K562 (cell line): ENCODE results near the gene ATXN10. TPM values are rescaled to one million over a fixed set of nuclear protein-coding genes. Genes with fewer than 3 reads are reported as not detected.

Source experiments
- ATAC-seq: fragments of 200-7000 bp; cut with Tn5 transposase; 3 replicates; pipeline ENCODE4 v1.9.1; 2020; ENCODE audit warnings: moderate library complexity
- BruUV-seq: library from RNA; stranded (reverse); fragments of 400-500 nt; replicated peaks from 2 replicates; lab custom pipeline; 2021; lab: Mats Ljungman, UMichigan
- CTCF ChIA-PET: fragments of 300-600 bp; formaldehyde crosslinking; extraction: SDS; loops from one replicate; lab custom pipeline; 2021; ENCODE audit warnings: low intra/inter-chr PET ratio; lab: Yijun Ruan, JAX
- POLR2A ChIA-PET: fragments of 300-600, 350-650 bp; sonication (Branson Sonifier 250); formaldehyde crosslinking; extraction: SDS; loops from one replicate; lab custom pipeline; 2021; ENCODE audit warnings: antibody characterized with exemption, inconsistent platforms; lab: Yijun Ruan, JAX
- DNase-seq, 4 experiments: peaks; one replicate each; pipeline versions ENCODE4 v3.0.0 to v3.0.0-alpha.2; 2011 to 2018; ENCODE audit warnings: low spot score in 3 of 4, mixed read lengths in 3 of 4; ENCODE audit errors: extremely low read depth in 1 of 4
- FAIRE-seq: peaks from 2 replicates; lab custom pipeline; 2011; peaks lifted over from hg19 to GRCh38; lab: Jason Lieb, UNC
- H2AFZ ChIP-seq: 2 replicates; pipeline ENCODE4 v1.6.0; 2011; ENCODE audit warnings: low read depth, low read length, control low read depth, inconsistent platforms
- H3K27ac ChIP-seq: fragments of 200-600 bp; 3 replicates; pipeline ENCODE4 v1.8.0; 2011; ENCODE audit warnings: low read depth, mild to moderate bottlenecking, control low read depth, inconsistent platforms, low read length, moderate library complexity, mixed read lengths; ENCODE audit errors: extremely low read depth
- H3K27me3 ChIP-seq, 2 experiments: fragments of 300-600 bp in 1 of 2; 2 replicates in 1 of 2; 3 replicates in 1 of 2; pipeline versions ENCODE4 v1.6.0 to v1.8.0; 2011; ENCODE audit warnings: inconsistent platforms in 2 of 2, low read length in 2 of 2, mild to moderate bottlenecking in 1 of 2, mixed read lengths in 1 of 2, moderate library complexity in 1 of 2; ENCODE audit not compliant: control insufficient read depth in 2 of 2, insufficient read depth in 2 of 2
- H3K36me3 ChIP-seq: fragments of 300-600 bp; 3 replicates; pipeline ENCODE4 v1.8.0; 2011; ENCODE audit warnings: mild to moderate bottlenecking, low read length, inconsistent platforms; ENCODE audit not compliant: control insufficient read depth, insufficient read depth
- H3K4me1 ChIP-seq, 2 experiments: fragments of 200-600 bp in 1 of 2; replicated peaks in 1 of 2; 2 replicates in 1 of 2; 3 replicates in 1 of 2; pipeline versions ENCODE4 v1.5.1 to v1.8.0; 2011; ENCODE audit warnings: inconsistent platforms in 2 of 2, low read length in 2 of 2, mild to moderate bottlenecking in 1 of 2, mixed read lengths in 1 of 2, moderate library complexity in 1 of 2; ENCODE audit not compliant: control insufficient read depth in 2 of 2, insufficient read depth in 2 of 2
- H3K4me2 ChIP-seq: 2 replicates; pipeline ENCODE4 v1.6.1; 2011; ENCODE audit warnings: low read length, control low read depth, inconsistent platforms, mixed read lengths; ENCODE audit not compliant: insufficient read depth
- H3K4me3 ChIP-seq: fragments of 200-600 bp; sonication (generic), shearing (Covaris generic); 2 replicates; pipeline ENCODE4 v1.5.1; 2016; ENCODE audit warnings: control low read depth, inconsistent platforms
- H3K79me2 ChIP-seq: fragments of 200-600 bp; 3 replicates; pipeline ENCODE4 v1.8.0; 2011; ENCODE audit warnings: low read length, inconsistent platforms; ENCODE audit not compliant: control insufficient read depth, insufficient read depth
- H3K9ac ChIP-seq, 2 experiments: 2 replicates each; pipeline versions ENCODE4 v1.6.0 to v1.6.1; 2011; ENCODE audit warnings: low read depth in 2 of 2, low read length in 2 of 2, control low read depth in 1 of 2, inconsistent platforms in 1 of 2, mild to moderate bottlenecking in 1 of 2, mixed read lengths in 1 of 2; ENCODE audit not compliant: insufficient read depth in 1 of 2
- H3K9me1 ChIP-seq: one replicate; pipeline ENCODE4 v1.6.0; 2011; ENCODE audit warnings: inconsistent platforms, mild to moderate bottlenecking, low read length, moderate library complexity; ENCODE audit not compliant: control insufficient read depth, insufficient read depth
- H3K9me3 ChIP-seq: replicated peaks from 2 replicates; pipeline ENCODE4 v1.5.1; 2011; ENCODE audit warnings: low read depth, low read length, inconsistent platforms; ENCODE audit not compliant: control insufficient read depth, insufficient read depth
- H4K20me1 ChIP-seq: replicated peaks from 2 replicates; pipeline ENCODE4 v1.6.1; 2011; ENCODE audit warnings: low read length, inconsistent platforms, mixed read lengths; ENCODE audit not compliant: control insufficient read depth, insufficient read depth
- ASH1L ChIP-seq: fragments of 450-650 bp; IDR thresholded peaks from 2 replicates; pipeline ENCODE4 v1.6.1; 2018; ENCODE audit warnings: borderline replicate concordance, mild to moderate bottlenecking, low read depth; ENCODE audit not compliant: partially characterized antibody
- BCL6 ChIP-seq: fragments of 250-450 bp; sonication (Bioruptor Pico); IDR thresholded peaks from 2 replicates; pipeline ENCODE4 v1.4.0; 2020
- BCOR ChIP-seq: fragments of 450-650 bp; IDR thresholded peaks from 2 replicates; pipeline ENCODE4 v1.6.1; 2016
- CBFA2T2 ChIP-seq: fragments of 450-650 bp; conservative IDR thresholded peaks from 2 replicates; pipeline ENCODE4 v1.6.1; 2017; ENCODE audit warnings: mild to moderate bottlenecking
- JUN ChIP-seq, 2 experiments: sonication (generic) in 1 of 2; formaldehyde crosslinking in 1 of 2; IDR thresholded peaks; 2 replicates each; pipeline versions ENCODE4 v1.6.1 to v1.8.0; 2012 to 2022; ENCODE audit warnings: borderline replicate concordance in 2 of 2, mild to moderate bottlenecking in 2 of 2, improper control_type of control experiment in 1 of 2, low read depth in 1 of 2, low read length in 1 of 2, missing genetic modification reagents in 1 of 2
- MCM2 ChIP-seq: fragments of 450-650 bp; IDR thresholded peaks from 2 replicates; pipeline ENCODE4 v1.6.1; 2017; ENCODE audit warnings: low read depth, mild to moderate bottlenecking
- NONO ChIP-seq, 2 experiments: fragments of 200-400 bp in 1 of 2; fragments of 450-650 bp in 1 of 2; formaldehyde crosslinking in 1 of 2; IDR thresholded peaks; 2 replicates each; pipeline ENCODE4 v1.6.1; 2017; ENCODE audit warnings: low read depth in 2 of 2, mild to moderate bottlenecking in 2 of 2, moderate library complexity in 2 of 2, low read length in 1 of 2
- RCOR1 ChIP-seq, 2 experiments: IDR thresholded peaks; 2 replicates each; pipeline ENCODE4 v1.6.1; 2012; ENCODE audit warnings: low read depth in 2 of 2, low read length in 2 of 2, borderline replicate concordance in 1 of 2, improper control_type of control experiment in 1 of 2
- RFX1 ChIP-seq: fragments of 450-650 bp; IDR thresholded peaks from 2 replicates; pipeline ENCODE4 v1.6.1; 2016; ENCODE audit warnings: mild to moderate bottlenecking, moderate library complexity
- SLC30A9 ChIP-seq: fragments of 250-450 bp; sonication (Bioruptor Pico); IDR thresholded peaks from 2 replicates; pipeline ENCODE4 v1.8.0; 2022; ENCODE audit warnings: mild to moderate bottlenecking, moderate library complexity
- SNRNP70 ChIP-seq: fragments of 200-400 bp; formaldehyde crosslinking; optimal IDR thresholded peaks from 2 replicates; pipeline ENCODE3; 2017; ENCODE audit warnings: low read depth, low read length
- WGBS: fragments of 100-300 bp; shearing (Covaris generic); methylation state at CpG from one replicate; pipeline ENCODE4 v1.1.6; 2016; ENCODE audit warnings: low coverage, mixed read lengths; ENCODE audit not compliant: insufficient coverage; ENCODE audit errors: missing lambda C conversion rate; 5-methylcytosine and 5-hydroxymethylcytosine counted together
- in situ Hi-C: fragments of 300-500 bp; cut with MboI; formaldehyde crosslinking; loops from 4 replicates; pipeline ENCODE4 v1.15.0; 2018; ENCODE audit warnings: inconsistent platforms, mixed read lengths
- intact Hi-C: fragments of 100-400 bp; cut with micrococcal nuclease; formaldehyde crosslinking; loops from 2 replicates; pipeline ENCODE4 v1.14.2; 2022
- polyA plus RNA-seq, 8 experiments: library from polyadenylated mRNA; depleted of rRNA in 4 of 8; stranded (reverse) in 5 of 8; unstranded in 3 of 8; fragments of >200 nt; fragmentation: Nextera tagmentation in 2 of 8; fragmentation: Illumina TruSeq in 1 of 8; extraction: Ambion mirVana in 2 of 8; extraction: Trizol in 1 of 8; gene quantifications; 2 replicates each; pipeline versions ENCODE4 v1.2.1 to v1.2.3, GENCODE V29; 2011 to 2014; ENCODE audit warnings: inconsistent platforms in 1 of 8, missing spikeins in 1 of 8
- total RNA-seq, 7 experiments: library from RNA; depleted of rRNA in 6 of 7; stranded (reverse); fragments of >200 nt in 6 of 7; fragmentation: Illumina TruSeq in 2 of 7; extraction: Trizol in 2 of 7; gene quantifications; 2 replicates each; pipeline versions ENCODE4 v1.2.1 to v1.2.3, GENCODE V29; 2011 to 2021; ENCODE audit warnings: low replicate concordance in 1 of 7
- TF ChIP-seq, protein P1 (sequence below): fragments of 450-650 bp; conservative IDR thresholded peaks from 2 replicates; pipeline ENCODE4 v1.6.1; 2016; ENCODE audit warnings: missing genetic modification characterization, low read depth, mild to moderate bottlenecking, control low read depth, missing compliant biosample characterization
- TF ChIP-seq, protein P2 (sequence below): IDR thresholded peaks from 2 replicates; pipeline ENCODE4 v1.6.1; 2012; ENCODE audit warnings: low read depth, low read length, improper control_type of control experiment, borderline replicate concordance
- TF ChIP-seq, protein P3 (sequence below): fragments of 250-450 bp; sonication (Bioruptor Pico); IDR thresholded peaks from 2 replicates; pipeline ENCODE4 v1.8.0; 2021; ENCODE audit warnings: moderate library complexity, mild to moderate bottlenecking, inconsistent platforms

ATXN10 gene
- total and polyA plus RNA-seq, 9 of the 15 experiments (the other 6 are each of a cell fraction or from before 2014, with no cell fraction given), result 11.5 to 190 (median 33.6) TPM

DNA sequence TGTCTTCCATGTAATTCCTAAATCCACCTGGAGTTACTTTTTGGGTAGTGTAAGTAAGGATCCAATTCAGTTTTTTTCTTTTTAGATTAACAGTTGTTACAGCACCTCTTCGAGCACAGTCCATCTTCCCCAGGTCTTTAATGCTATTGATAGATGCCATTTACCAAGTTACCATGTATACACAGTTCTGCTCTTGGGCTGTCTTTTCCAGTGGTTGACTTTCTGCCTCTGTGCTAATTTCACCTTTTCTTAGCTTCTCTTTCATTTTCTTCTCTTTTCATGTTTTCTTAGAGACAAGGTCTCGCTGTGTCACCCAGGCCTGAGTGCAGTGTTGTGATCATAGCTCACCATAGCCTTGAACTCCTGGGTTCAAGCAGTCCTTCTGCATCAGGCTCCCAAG lies 12.0 kb downstream of the ATXN10 start:
- Histone ChIP-seq H3K4me1 (peaks cover 4 to 5% of the 10 kb centered on the region in 2 experiments; a peak in 2 of 5 replicates), H3K9me3 (no peaks in the 10 kb centered on the region), H3K9me1 (no peaks in the 10 kb centered on the region), H3K9ac (no peak overlapping the region), H3K4me3 (no peak overlapping the region), H3K27me3 (no peaks in the 10 kb centered on the region), H3K36me3 (no peaks in the 10 kb centered on the region), H3K79me2 (peaks cover 12% of the 10 kb centered on the region), H3K27ac (no peak overlapping the region), H2AFZ (no peak overlapping the region), H4K20me1 (0 out of 2 replicates have a peak, but pooled peaks cover 6% of the 10 kb centered on the region), H3K4me2 (no peak overlapping the region)
- 93% methylated on average over 2 of the region's 2 CpGs for WGBS
- CTCF ChIA-PET, result no interaction called here
- intact Hi-C loops (no loop called here), in situ Hi-C loops (no loop called here)
- no peak for ATAC-seq
- TF ChIP-seq RCOR1 (IDR thresholded peaks at IDR 0.05; ENCODE audit: borderline replicate concordance in 1 of 2, low read depth in 2 of 2, low read length in 2 of 2), result no peak
- TF ChIP-seq ASH1L, result no peak
- no peak for TF ChIP-seq CBFA2T2
- TF ChIP-seq, protein P1, sequence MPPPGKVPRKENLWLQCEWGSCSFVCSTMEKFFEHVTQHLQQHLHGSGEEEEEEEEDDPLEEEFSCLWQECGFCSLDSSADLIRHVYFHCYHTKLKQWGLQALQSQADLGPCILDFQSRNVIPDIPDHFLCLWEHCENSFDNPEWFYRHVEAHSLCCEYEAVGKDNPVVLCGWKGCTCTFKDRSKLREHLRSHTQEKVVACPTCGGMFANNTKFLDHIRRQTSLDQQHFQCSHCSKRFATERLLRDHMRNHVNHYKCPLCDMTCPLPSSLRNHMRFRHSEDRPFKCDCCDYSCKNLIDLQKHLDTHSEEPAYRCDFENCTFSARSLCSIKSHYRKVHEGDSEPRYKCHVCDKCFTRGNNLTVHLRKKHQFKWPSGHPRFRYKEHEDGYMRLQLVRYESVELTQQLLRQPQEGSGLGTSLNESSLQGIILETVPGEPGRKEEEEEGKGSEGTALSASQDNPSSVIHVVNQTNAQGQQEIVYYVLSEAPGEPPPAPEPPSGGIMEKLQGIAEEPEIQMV (tag), result no peak
- no peak for TF ChIP-seq NONO (IDR thresholded peaks at IDR 0.05; ENCODE audit: low read depth in 2 of 2, low read length in 1 of 2)
- no peak for TF ChIP-seq BCOR
- no peak for TF ChIP-seq RFX1
- TF ChIP-seq MCM2, result no peak
- TF ChIP-seq, protein P2, sequence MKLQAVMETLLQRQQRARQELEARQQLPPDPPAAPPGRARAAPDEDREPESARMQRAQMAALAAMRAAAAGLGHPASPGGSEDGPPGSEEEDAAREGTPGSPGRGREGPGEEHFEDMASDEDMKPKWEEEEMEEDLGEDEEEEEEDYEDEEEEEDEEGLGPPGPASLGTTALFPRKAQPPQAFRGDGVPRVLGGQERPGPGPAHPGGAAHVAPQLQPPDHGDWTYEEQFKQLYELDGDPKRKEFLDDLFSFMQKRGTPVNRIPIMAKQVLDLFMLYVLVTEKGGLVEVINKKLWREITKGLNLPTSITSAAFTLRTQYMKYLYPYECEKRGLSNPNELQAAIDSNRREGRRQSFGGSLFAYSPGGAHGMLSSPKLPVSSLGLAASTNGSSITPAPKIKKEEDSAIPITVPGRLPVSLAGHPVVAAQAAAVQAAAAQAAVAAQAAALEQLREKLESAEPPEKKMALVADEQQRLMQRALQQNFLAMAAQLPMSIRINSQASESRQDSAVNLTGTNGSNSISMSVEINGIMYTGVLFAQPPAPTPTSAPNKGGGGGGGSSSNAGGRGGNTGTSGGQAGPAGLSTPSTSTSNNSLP, result no peak
- no peak for TF ChIP-seq JUN (IDR thresholded peaks at IDR 0.05; ENCODE audit: borderline replicate concordance, low read depth, low read length)
- no peak for TF ChIP-seq JUN (CRISPR knock-in tag; IDR thresholded peaks at IDR 0.05; ENCODE audit: borderline replicate concordance)
- no peak for TF ChIP-seq SNRNP70
- TF ChIP-seq BCL6, result no peak
- TF ChIP-seq, protein P3, sequence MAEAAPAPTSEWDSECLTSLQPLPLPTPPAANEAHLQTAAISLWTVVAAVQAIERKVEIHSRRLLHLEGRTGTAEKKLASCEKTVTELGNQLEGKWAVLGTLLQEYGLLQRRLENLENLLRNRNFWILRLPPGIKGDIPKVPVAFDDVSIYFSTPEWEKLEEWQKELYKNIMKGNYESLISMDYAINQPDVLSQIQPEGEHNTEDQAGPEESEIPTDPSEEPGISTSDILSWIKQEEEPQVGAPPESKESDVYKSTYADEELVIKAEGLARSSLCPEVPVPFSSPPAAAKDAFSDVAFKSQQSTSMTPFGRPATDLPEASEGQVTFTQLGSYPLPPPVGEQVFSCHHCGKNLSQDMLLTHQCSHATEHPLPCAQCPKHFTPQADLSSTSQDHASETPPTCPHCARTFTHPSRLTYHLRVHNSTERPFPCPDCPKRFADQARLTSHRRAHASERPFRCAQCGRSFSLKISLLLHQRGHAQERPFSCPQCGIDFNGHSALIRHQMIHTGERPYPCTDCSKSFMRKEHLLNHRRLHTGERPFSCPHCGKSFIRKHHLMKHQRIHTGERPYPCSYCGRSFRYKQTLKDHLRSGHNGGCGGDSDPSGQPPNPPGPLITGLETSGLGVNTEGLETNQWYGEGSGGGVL (CRISPR knock-in tag), result no peak
- no peak for TF ChIP-seq SLC30A9 (CRISPR knock-in tag)
- DNase-seq, result no peak
- BruUV-seq, result no TSS peak
- POLR2A ChIA-PET, result no interaction called here
- FAIRE-seq, result no peak
